HepG2 (cell line): Measurements from ENCODE around the gene ATP9B.

Experiments
- EP300 ChIP-seq, 3 experiments: sonication (generic) in 1 of 3; formaldehyde crosslinking in 1 of 3; IDR thresholded peaks; 2 replicates each; pipeline versions ENCODE4 v1.5.1 to v1.6.1; 2011 to 2020; ENCODE audit warnings: low read depth in 2 of 3, low read length in 2 of 3, borderline replicate concordance in 1 of 3, improper control_type of control experiment in 1 of 3, mild to moderate bottlenecking in 1 of 3, missing genetic modification reagents in 1 of 3, moderate library complexity in 1 of 3
- ZNF343 ChIP-seq: sonication (generic); formaldehyde crosslinking; IDR thresholded peaks from 2 replicates; pipeline ENCODE4 v1.4.0; 2020; ENCODE audit warnings: mild to moderate bottlenecking, missing genetic modification reagents

GRCh38 chr18:79169958-79170555 is 100.9 kb downstream of the ATP9B start:
- no peak for TF ChIP-seq EP300 (IDR thresholded peaks at IDR 0.05; ENCODE audit: low read depth in 2 of 2, low read length in 2 of 2)
- TF ChIP-seq EP300 (CRISPR knock-in tag; IDR thresholded peaks at IDR 0.05; ENCODE audit: borderline replicate concordance), result no peak
- TF ChIP-seq ZNF343 (CRISPR knock-in tag), result no peak
